ENCODE measurements around the gene TPRG1L.

TPRG1L gene

DNA sequence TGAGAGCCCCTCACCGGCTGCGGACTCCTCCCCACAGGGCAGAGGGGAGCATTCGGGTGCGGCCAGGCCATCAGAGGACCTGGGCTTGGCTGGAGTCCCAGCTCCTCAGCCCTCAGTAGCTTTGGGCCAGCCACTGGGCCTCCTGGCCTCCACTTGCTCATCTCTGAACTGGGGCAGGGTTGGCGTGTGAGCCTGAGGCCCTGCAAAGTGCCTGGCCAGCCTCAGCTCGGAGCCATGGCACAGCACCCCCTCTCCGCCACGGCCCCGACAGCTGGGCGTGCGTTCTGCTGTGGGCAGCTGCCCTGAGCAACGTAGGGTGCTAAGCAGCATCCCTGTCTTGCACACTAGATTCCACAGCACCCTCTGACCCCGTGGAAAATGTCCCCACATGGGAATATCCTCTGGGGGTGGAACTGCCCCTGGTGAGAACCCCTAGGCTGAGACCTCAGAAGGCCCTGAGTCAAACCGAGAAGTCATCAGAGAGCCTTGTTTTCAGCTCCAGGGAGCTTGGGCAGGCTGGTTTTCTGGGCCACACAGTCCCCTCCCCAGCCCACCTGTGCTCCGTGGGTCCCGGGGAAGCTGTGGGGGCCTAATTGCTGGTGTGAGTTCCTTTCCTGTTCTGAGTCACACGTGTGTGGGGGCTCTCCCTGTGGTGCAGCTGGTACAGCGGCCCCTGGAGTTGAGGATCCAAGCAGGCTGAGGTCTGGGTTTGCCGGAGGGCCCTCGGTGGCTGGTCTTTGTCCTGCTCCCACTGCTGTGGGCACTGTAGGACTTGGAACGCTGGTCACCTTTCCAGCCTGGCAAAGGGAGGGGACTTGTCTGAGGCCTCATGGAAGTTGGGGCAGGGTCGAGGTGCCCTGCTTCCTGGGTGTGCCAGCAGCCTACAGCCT lies 52.0 kb downstream of the TPRG1L start:
- Histone ChIP-seq H3K9ac (ENCODE audit: low read length) (no peak overlapping the region), H3K14ac (ENCODE audit: low read length in 2 of 2) (no peak overlapping the region), H3K9me3 (ENCODE audit: control insufficient read depth, low read length) (no peaks in the 10 kb centered on the region), H3K18ac (ENCODE audit: low read depth in 1 of 2, low read length in 2 of 2) (no peak overlapping the region), H2AFZ (ENCODE audit: low read depth, low read length) (no peak overlapping the region), H3K27me3 (ENCODE audit: control insufficient read depth in 1 of 2, insufficient read depth in 1 of 2, low read length in 2 of 2) (peaks cover 40 to 70% of the 10 kb centered on the region in 2 experiments), H3K4ac (ENCODE audit: low read depth in 1 of 2, low read length in 2 of 2) (no peak overlapping the region), H3K4me3 (ENCODE audit: insufficient read depth in 1 of 2, low read depth in 1 of 2, low read length in 2 of 2) (no peak overlapping the region), H2BK5ac (ENCODE audit: low read depth, low read length, poor library complexity, severe bottlenecking) (no peak overlapping the region), H2BK120ac (ENCODE audit: low read depth, low read length) (no peak overlapping the region), H2AK5ac (ENCODE audit: low read length, severe bottlenecking) (no peak overlapping the region), H3K27ac (ENCODE audit: low read length, poor library complexity, severe bottlenecking) (no peak overlapping the region), H3K4me1 (ENCODE audit: control insufficient read depth, insufficient read depth, low read depth, low read length) (peaks cover 33% of the 10 kb centered on the region), H3K23ac (ENCODE audit: low read length in 2 of 2) (no peak overlapping the region), H2BK12ac (ENCODE audit: low read length in 2 of 2) (no peak overlapping the region), H3K4me2 (ENCODE audit: low read length, poor library complexity, severe bottlenecking) (no peak overlapping the region), H3K79me1 (replicated peaks; ENCODE audit: low read length, poor library complexity, severe bottlenecking) (no peaks in the 10 kb centered on the region), H2BK15ac (ENCODE audit: low read depth, poor library complexity, severe bottlenecking) (no peak overlapping the region), H4K8ac (ENCODE audit: low read length) (no peak overlapping the region), H4K91ac (ENCODE audit: low read length) (no peak overlapping the region), H3K36me3 (ENCODE audit: control insufficient read depth in 1 of 2, insufficient read depth in 2 of 2, low read depth in 1 of 2, low read length in 2 of 2) (no peaks in the 10 kb centered on the region)
- DNase-seq: no peak
- 84% methylated on average over 22 of the region's 22 CpGs for WGBS

- Histone ChIP-seq H2BK120ac (ENCODE audit: low read depth, low read length) (no peak overlapping the region), H3K27me3 (ENCODE audit: control insufficient read depth in 1 of 2, insufficient read depth in 1 of 2, low read length in 2 of 2) (peaks cover 33 to 66% of the 10 kb centered on the region in 2 experiments)
- WGBS: 78% methylated on average over 4 of the region's 5 CpGs
Measured at GRCh38 chr1:3677484-3677883, 52.7 kb downstream of the TPRG1L start.

DNA sequence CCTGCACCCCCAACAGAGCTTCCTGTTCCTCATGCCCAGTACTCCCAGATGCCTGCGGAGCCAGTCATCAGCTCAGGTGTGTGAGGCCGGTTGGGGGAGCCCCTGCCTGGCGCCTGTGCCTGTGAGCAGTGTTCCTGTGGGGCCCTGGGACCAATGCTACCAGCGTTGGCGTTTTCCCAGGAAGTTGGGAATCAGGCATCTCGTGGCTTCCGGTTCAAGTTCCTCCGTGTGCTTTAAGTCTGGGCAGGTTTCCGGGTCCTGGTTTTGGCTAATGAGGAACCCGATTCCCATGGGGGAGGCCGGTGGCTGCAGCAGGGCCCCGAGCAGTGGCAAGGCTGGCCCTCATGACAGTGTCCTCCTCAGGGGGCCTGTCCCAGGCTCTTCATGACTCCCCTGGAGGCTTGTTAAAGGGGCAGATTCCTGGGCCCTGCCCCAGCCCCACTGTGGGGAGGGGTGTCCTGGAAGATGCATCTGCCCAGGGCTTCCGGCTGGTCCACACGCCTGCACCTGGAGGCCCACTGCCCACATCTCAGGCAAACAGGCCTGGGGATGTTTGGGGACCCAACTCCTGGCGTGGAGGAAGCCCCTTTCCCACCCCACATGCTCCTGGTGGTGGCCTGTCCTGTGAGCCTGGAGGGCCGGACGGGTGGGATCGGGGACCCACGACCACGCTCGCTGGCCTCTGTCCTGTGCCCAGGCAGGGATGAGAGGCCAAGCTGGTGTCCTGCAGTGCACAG lies 53.7 kb downstream of the TPRG1L start:
- H2AFZ ChIP-seq (ENCODE audit: low read depth, low read length): no peak overlapping the region
- WGBS: 71% methylated on average over 21 of the region's 21 CpGs

More at GRCh38 chr1:3677484-3677883, 52.7 kb downstream of the TPRG1L start:
- Histone ChIP-seq H2BK12ac (ENCODE audit: low read length in 2 of 2) (no peak overlapping the region), H3K14ac (ENCODE audit: low read length in 2 of 2) (no peak overlapping the region), H4K8ac (ENCODE audit: low read length) (no peak overlapping the region), H3K36me3 (ENCODE audit: control insufficient read depth in 1 of 2, insufficient read depth in 2 of 2, low read depth in 1 of 2, low read length in 2 of 2) (no peaks in the 10 kb centered on the region), H3K79me1 (replicated peaks; ENCODE audit: low read length, poor library complexity, severe bottlenecking) (no peaks in the 10 kb centered on the region), H3K27ac (ENCODE audit: low read length, poor library complexity, severe bottlenecking) (no peak overlapping the region), H3K23ac (ENCODE audit: low read length in 2 of 2) (no peak overlapping the region), H3K4me1 (ENCODE audit: control insufficient read depth, insufficient read depth, low read depth, low read length) (peaks cover 30% of the 10 kb centered on the region), H2BK15ac (ENCODE audit: low read depth, poor library complexity, severe bottlenecking) (no peak overlapping the region), H3K4me3 (ENCODE audit: insufficient read depth in 1 of 2, low read depth in 1 of 2, low read length in 2 of 2) (no peak overlapping the region), H2AK5ac (ENCODE audit: low read length, severe bottlenecking) (no peak overlapping the region), H3K9me3 (ENCODE audit: control insufficient read depth, low read length) (no peaks in the 10 kb centered on the region), H3K18ac (ENCODE audit: low read depth in 1 of 2, low read length in 2 of 2) (no peak overlapping the region), H2AFZ (ENCODE audit: low read depth, low read length) (no peak overlapping the region), H4K91ac (ENCODE audit: low read length) (no peak overlapping the region), H3K4me2 (ENCODE audit: low read length, poor library complexity, severe bottlenecking) (no peak overlapping the region), H3K9ac (ENCODE audit: low read length) (no peak overlapping the region), H3K4ac (ENCODE audit: low read depth in 1 of 2, low read length in 2 of 2) (no peak overlapping the region), H2BK5ac (ENCODE audit: low read depth, low read length, poor library complexity, severe bottlenecking) (no peak overlapping the region)
- DNase-seq: no peak

DNA sequence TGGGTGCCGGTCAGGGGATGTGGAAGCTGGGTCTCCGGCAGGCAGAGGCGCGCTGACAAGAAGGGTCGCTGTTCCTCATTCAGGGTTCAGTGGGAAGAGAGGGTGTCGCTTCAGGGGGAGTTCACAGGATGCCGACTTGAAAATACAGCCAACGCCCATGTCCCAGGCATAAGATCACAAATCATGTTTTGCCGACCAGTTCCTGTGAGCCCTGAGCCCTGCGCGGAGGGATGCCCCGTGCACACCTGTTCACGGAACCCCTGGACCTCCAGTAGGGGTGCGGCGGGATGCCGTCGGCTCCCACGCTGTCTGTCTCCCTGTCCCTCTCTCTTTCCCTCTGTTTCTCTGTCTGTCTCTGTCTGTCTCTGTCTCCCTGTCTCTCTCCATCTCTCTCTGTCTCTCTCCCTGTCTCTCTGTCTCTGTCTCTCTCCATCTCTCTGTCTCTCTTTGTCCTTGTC lies 54.3 kb downstream of the TPRG1L start:
- H3K9ac ChIP-seq (ENCODE audit: low read length): no peak overlapping the region
- WGBS: 92% methylated on average over 18 of the region's 18 CpGs
- H2AK5ac ChIP-seq (ENCODE audit: low read length, severe bottlenecking): no peak overlapping the region
- H3K4me2 ChIP-seq (ENCODE audit: low read length, poor library complexity, severe bottlenecking): no peak overlapping the region
- no peak overlapping the region for H3K23ac ChIP-seq (ENCODE audit: low read length in 2 of 2)
- no peak overlapping the region for H4K91ac ChIP-seq (ENCODE audit: low read length)
- DNase-seq: no peak
- H2AFZ ChIP-seq (ENCODE audit: low read depth, low read length): no peak overlapping the region
- no peak overlapping the region for H2BK15ac ChIP-seq (ENCODE audit: low read depth, poor library complexity, severe bottlenecking)
- H2BK12ac ChIP-seq (ENCODE audit: low read length in 2 of 2): no peak overlapping the region
- no peaks in the 10 kb centered on the region for H3K9me3 ChIP-seq (ENCODE audit: control insufficient read depth, low read length)
- H3K27ac ChIP-seq (ENCODE audit: low read length, poor library complexity, severe bottlenecking): no peak overlapping the region
- H3K4ac ChIP-seq (ENCODE audit: low read depth in 1 of 2, low read length in 2 of 2): no peak overlapping the region
- H2BK120ac ChIP-seq (ENCODE audit: low read depth, low read length): no peak overlapping the region
- no peak overlapping the region for H3K18ac ChIP-seq (ENCODE audit: low read depth in 1 of 2, low read length in 2 of 2)
- no peak overlapping the region for H2BK5ac ChIP-seq (ENCODE audit: low read depth, low read length, poor library complexity, severe bottlenecking)
- no peaks in the 10 kb centered on the region for H3K36me3 ChIP-seq (ENCODE audit: control insufficient read depth in 1 of 2, insufficient read depth in 2 of 2, low read depth in 1 of 2, low read length in 2 of 2)
- H3K14ac ChIP-seq (ENCODE audit: low read length in 2 of 2): no peak overlapping the region
- no peaks in the 10 kb centered on the region for H3K79me1 ChIP-seq (replicated peaks; ENCODE audit: low read length, poor library complexity, severe bottlenecking)
- no peak overlapping the region for H3K4me3 ChIP-seq (ENCODE audit: insufficient read depth in 1 of 2, low read depth in 1 of 2, low read length in 2 of 2)
- no peak overlapping the region for H4K8ac ChIP-seq (ENCODE audit: low read length)
- peaks cover 20% of the 10 kb centered on the region for H3K4me1 ChIP-seq (ENCODE audit: control insufficient read depth, insufficient read depth, low read depth, low read length)
- peaks cover 32 to 66% of the 10 kb centered on the region in 2 experiments for H3K27me3 ChIP-seq (ENCODE audit: control insufficient read depth in 1 of 2, insufficient read depth in 1 of 2, low read length in 2 of 2)

More for the DNA sequence above, 53.7 kb downstream of the TPRG1L start:
- no peak overlapping the region for H3K18ac ChIP-seq (ENCODE audit: low read depth in 1 of 2, low read length in 2 of 2)
- H3K9me3 ChIP-seq (ENCODE audit: control insufficient read depth, low read length): no peaks in the 10 kb centered on the region
- H3K4ac ChIP-seq (ENCODE audit: low read depth in 1 of 2, low read length in 2 of 2): no peak overlapping the region
- H3K27ac ChIP-seq (ENCODE audit: low read length, poor library complexity, severe bottlenecking): no peak overlapping the region
- no peak overlapping the region for H3K4me2 ChIP-seq (ENCODE audit: low read length, poor library complexity, severe bottlenecking)
- no peak overlapping the region for H4K91ac ChIP-seq (ENCODE audit: low read length)
- H3K36me3 ChIP-seq (ENCODE audit: control insufficient read depth in 1 of 2, insufficient read depth in 2 of 2, low read depth in 1 of 2, low read length in 2 of 2): no peaks in the 10 kb centered on the region
- no peak overlapping the region for H3K9ac ChIP-seq (ENCODE audit: low read length)
- no peak for DNase-seq
- no peak overlapping the region for H3K23ac ChIP-seq (ENCODE audit: low read length in 2 of 2)
- peaks cover 26% of the 10 kb centered on the region for H3K4me1 ChIP-seq (ENCODE audit: control insufficient read depth, insufficient read depth, low read depth, low read length)
- peaks cover 34 to 68% of the 10 kb centered on the region in 2 experiments for H3K27me3 ChIP-seq (ENCODE audit: control insufficient read depth in 1 of 2, insufficient read depth in 1 of 2, low read length in 2 of 2)
- H3K4me3 ChIP-seq (ENCODE audit: insufficient read depth in 1 of 2, low read depth in 1 of 2, low read length in 2 of 2): no peak overlapping the region
- H2AK5ac ChIP-seq (ENCODE audit: low read length, severe bottlenecking): no peak overlapping the region
- no peak overlapping the region for H2BK5ac ChIP-seq (ENCODE audit: low read depth, low read length, poor library complexity, severe bottlenecking)
- H4K8ac ChIP-seq (ENCODE audit: low read length): no peak overlapping the region
- no peak overlapping the region for H2BK15ac ChIP-seq (ENCODE audit: low read depth, poor library complexity, severe bottlenecking)
- H2BK12ac ChIP-seq (ENCODE audit: low read length in 2 of 2): no peak overlapping the region
- H3K79me1 ChIP-seq (replicated peaks; ENCODE audit: low read length, poor library complexity, severe bottlenecking): no peaks in the 10 kb centered on the region
- no peak overlapping the region for H2BK120ac ChIP-seq (ENCODE audit: low read depth, low read length)
- H3K14ac ChIP-seq (ENCODE audit: low read length in 2 of 2): no peak overlapping the region

Data from mesenchymal stem cell (in vitro differentiated cells and primary cell).